Measurements from ENCODE around the gene SPRR3. TPM values are rescaled to one million over a fixed set of nuclear protein-coding genes. Genes with fewer than 3 reads are reported as not detected.

The SPRR3 gene
- total RNA-seq, 1 donor from 2014 or later: not detected

GRCh38 chr1:153028766-153029165, 27.2 kb downstream of the SPRR3 start:
- Mint-ChIP-seq H3K36me3 (ENCODE audit: low read depth) (no peaks in the 10 kb centered on the region), H3K4me1 (ENCODE audit: low read depth) (no peaks in the 10 kb centered on the region), H3K27ac (ENCODE audit: unreplicated experiment) (no peak overlapping the region), H3K27me3 (ENCODE audit: low read depth) (no peaks in the 10 kb centered on the region), H3K4me3 (ENCODE audit: unreplicated experiment) (no peak overlapping the region), H3K9me3 (ENCODE audit: low read depth) (peaks cover 4% of the 10 kb centered on the region)
- no peak for TF ChIP-seq CTCF (IDR thresholded peaks at IDR 0.05)
- DNase-seq (ENCODE audit: low spot score): no peak

- Mint-ChIP-seq H3K27ac (ENCODE audit: unreplicated experiment) (no peak within 1 kb of the TSS), H3K36me3 (ENCODE audit: low read depth) (no peaks in the 10 kb centered on the region), H3K4me1 (ENCODE audit: low read depth) (no peaks in the 10 kb centered on the region), H3K4me3 (ENCODE audit: unreplicated experiment) (no peak within 1 kb of the TSS), H3K9me3 (ENCODE audit: low read depth) (no peaks in the 10 kb centered on the region), H3K27me3 (ENCODE audit: low read depth) (peaks cover 2% of the 10 kb centered on the region)
- no peak for DNase-seq (ENCODE audit: low spot score)
- no peak for TF ChIP-seq CTCF (IDR thresholded peaks at IDR 0.05)
Measured at GRCh38 chr1:153030895-153031294, 29.3 kb downstream of the SPRR3 start, which contains the start of gene SPRR1B. TSS of gene SPRR1B (plus strand) at chr1:153031203. CDS start at chr1:153032346, 1,143 bp downstream.

- H3K4me3 Mint-ChIP-seq (ENCODE audit: unreplicated experiment): no peak overlapping the region
- H3K36me3 Mint-ChIP-seq (ENCODE audit: low read depth): no peaks in the 10 kb centered on the region
- H3K27ac Mint-ChIP-seq (ENCODE audit: unreplicated experiment): no peak overlapping the region
- H3K4me1 Mint-ChIP-seq (ENCODE audit: low read depth): no peaks in the 10 kb centered on the region
- TF ChIP-seq CTCF (IDR thresholded peaks at IDR 0.05): no peak
- no peaks in the 10 kb centered on the region for H3K9me3 Mint-ChIP-seq (ENCODE audit: low read depth)
- peaks cover 2% of the 10 kb centered on the region for H3K27me3 Mint-ChIP-seq (ENCODE audit: low read depth)
- DNase-seq (ENCODE audit: low spot score): no peak
Measured at GRCh38 chr1:153032073-153032472, 30.5 kb downstream of the SPRR3 start.

DNA sequence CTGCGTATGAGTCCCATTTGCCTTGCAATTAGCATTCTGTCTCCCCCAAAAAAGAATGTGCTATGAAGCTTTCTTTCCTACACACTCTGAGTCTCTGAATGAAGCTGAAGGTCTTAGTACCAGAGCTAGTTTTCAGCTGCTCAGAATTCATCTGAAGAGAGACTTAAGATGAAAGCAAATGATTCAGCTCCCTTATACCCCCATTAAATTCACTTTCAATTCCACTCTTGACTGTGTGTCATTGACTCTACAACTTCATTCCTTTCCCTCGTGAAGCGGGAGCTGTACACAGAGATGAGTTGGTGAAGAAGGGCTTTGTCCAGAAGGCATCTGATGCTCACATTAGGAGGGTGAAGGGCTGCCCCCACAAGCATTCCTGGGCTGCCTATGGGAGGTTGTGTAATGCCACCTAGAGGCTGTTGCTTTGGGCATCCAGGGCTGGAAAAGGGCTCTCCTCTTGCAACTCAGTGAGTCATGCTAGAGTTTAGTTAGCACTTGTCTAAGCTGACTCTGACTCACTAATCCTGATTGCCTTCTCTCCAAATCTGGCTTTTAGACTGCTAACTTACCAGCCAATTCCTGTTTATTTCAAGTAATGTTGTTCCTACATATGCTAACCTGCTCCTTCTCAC, 31.2 kb downstream of the SPRR3 start:
- Mint-ChIP-seq H3K27ac (ENCODE audit: unreplicated experiment) (no peak overlapping the region), H3K27me3 (ENCODE audit: low read depth) (peaks cover 2% of the 10 kb centered on the region), H3K4me3 (ENCODE audit: unreplicated experiment) (no peak overlapping the region), H3K4me1 (ENCODE audit: low read depth) (no peaks in the 10 kb centered on the region), H3K36me3 (ENCODE audit: low read depth) (no peaks in the 10 kb centered on the region), H3K9me3 (ENCODE audit: low read depth) (no peaks in the 10 kb centered on the region)
- no peak for TF ChIP-seq CTCF (IDR thresholded peaks at IDR 0.05)
- no peak for DNase-seq (ENCODE audit: low spot score)

DNA sequence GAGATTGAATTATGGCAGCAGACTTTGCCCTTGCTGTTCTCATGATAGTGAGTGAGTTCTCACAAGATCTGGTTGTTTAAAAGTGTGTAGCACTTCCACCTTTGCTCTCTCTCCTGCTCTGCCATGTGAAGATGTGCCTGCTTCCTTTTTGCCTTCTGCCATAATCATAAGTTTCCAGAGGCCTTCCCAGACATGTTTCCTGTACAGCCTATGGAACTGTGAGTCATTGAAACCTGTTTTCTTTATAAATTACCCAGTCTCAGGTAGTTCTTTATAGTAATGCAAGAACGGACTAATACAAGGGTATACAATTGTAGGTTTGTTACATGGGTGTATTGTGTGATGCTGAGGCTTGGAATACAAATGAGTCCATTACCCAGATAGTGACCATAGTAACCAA, 33.7 kb downstream of the SPRR3 start:
- TF ChIP-seq CTCF (IDR thresholded peaks at IDR 0.05): no peak
- Mint-ChIP-seq H3K4me3 (ENCODE audit: unreplicated experiment) (no peak overlapping the region), H3K27me3 (ENCODE audit: low read depth) (peaks cover 2% of the 10 kb centered on the region), H3K9me3 (ENCODE audit: low read depth) (no peaks in the 10 kb centered on the region), H3K36me3 (ENCODE audit: low read depth) (no peaks in the 10 kb centered on the region), H3K4me1 (ENCODE audit: low read depth) (no peaks in the 10 kb centered on the region), H3K27ac (ENCODE audit: unreplicated experiment) (no peak overlapping the region)
- no peak for DNase-seq (ENCODE audit: low spot score)

Measured in chondrocyte (in vitro differentiated cells).